Osteocyte (in vitro differentiated cells): ENCODE measurements around the gene TRAF3. TPM values are rescaled to one million over a fixed set of nuclear protein-coding genes. Genes with fewer than 3 reads are reported as not detected.

Experiments
- DNase-seq: peaks from one replicate; pipeline ENCODE4 v3.0.0; 2021; ENCODE audit warnings: mixed read lengths; ENCODE audit not compliant: unreplicated experiment; ENCODE audit errors: extremely low spot score
- H3K27ac Mint-ChIP-seq: one replicate; pipeline ENCODE4 v1.8.0; 2021; ENCODE audit warnings: mild to moderate bottlenecking, mixed read lengths; ENCODE audit not compliant: unreplicated experiment
- H3K27me3 Mint-ChIP-seq: one replicate; pipeline ENCODE4 v1.8.0; 2021; ENCODE audit warnings: mixed read lengths; ENCODE audit not compliant: unreplicated experiment
- H3K36me3 Mint-ChIP-seq: one replicate; pipeline ENCODE4 v1.8.0; 2021; ENCODE audit warnings: mixed read lengths; ENCODE audit not compliant: unreplicated experiment
- H3K4me1 Mint-ChIP-seq: one replicate; pipeline ENCODE4 v1.8.0; 2021; ENCODE audit warnings: mixed read lengths; ENCODE audit not compliant: unreplicated experiment
- H3K4me3 Mint-ChIP-seq: one replicate; pipeline ENCODE4 v1.8.0; 2021; ENCODE audit warnings: mild to moderate bottlenecking, moderate library complexity, mixed read lengths; ENCODE audit not compliant: unreplicated experiment
- H3K9me3 Mint-ChIP-seq: one replicate; pipeline ENCODE4 v1.8.0; 2021; ENCODE audit warnings: mixed read lengths; ENCODE audit not compliant: unreplicated experiment
- total RNA-seq: library from RNA; stranded (reverse); gene quantifications from 2 replicates; pipeline ENCODE4 v1.2.1, GENCODE V29; 2021
- TF ChIP-seq, protein P1 (sequence below): fragments of 200-600 bp; sonication (generic); IDR thresholded peaks from 2 replicates; pipeline ENCODE4 v1.5.0; 2021; ENCODE audit warnings: antibody characterized with exemption, mild to moderate bottlenecking, moderate library complexity

TRAF3 gene
- total RNA-seq, 1 donor from 2014 or later: 15.9 TPM

DNA sequence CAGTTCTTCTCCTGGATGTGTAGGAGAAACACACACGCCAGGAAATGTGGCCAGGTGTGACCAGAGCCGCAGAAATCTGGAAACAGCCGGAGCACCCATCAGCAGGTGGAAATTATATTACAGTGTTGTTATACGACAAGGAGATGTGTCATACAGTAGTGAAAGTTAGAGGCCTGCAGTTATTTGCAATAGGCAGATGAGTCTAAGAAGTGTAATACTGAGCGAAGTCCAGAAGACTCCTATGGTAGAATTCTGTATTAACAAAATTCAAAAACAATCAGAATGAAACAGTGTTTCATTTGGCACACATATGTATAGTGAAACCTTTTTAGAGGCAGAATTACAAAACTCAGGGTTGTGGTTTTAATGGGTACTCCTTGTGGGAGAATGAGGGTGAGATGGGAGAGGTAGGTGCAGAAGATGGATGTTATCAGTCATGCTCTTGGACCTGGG lies 105.9 kb downstream of the TRAF3 start:
- no peaks in the 10 kb centered on the region for H3K9me3 Mint-ChIP-seq
- H3K4me3 Mint-ChIP-seq: no peak overlapping the region
- H3K27me3 Mint-ChIP-seq: no peaks in the 10 kb centered on the region
- H3K27ac Mint-ChIP-seq: no peak overlapping the region
- TF ChIP-seq, protein P1, sequence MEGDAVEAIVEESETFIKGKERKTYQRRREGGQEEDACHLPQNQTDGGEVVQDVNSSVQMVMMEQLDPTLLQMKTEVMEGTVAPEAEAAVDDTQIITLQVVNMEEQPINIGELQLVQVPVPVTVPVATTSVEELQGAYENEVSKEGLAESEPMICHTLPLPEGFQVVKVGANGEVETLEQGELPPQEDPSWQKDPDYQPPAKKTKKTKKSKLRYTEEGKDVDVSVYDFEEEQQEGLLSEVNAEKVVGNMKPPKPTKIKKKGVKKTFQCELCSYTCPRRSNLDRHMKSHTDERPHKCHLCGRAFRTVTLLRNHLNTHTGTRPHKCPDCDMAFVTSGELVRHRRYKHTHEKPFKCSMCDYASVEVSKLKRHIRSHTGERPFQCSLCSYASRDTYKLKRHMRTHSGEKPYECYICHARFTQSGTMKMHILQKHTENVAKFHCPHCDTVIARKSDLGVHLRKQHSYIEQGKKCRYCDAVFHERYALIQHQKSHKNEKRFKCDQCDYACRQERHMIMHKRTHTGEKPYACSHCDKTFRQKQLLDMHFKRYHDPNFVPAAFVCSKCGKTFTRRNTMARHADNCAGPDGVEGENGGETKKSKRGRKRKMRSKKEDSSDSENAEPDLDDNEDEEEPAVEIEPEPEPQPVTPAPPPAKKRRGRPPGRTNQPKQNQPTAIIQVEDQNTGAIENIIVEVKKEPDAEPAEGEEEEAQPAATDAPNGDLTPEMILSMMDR: no peak
- H3K36me3 Mint-ChIP-seq: peaks cover 15% of the 10 kb centered on the region
- no peak for DNase-seq
- peaks cover 2% of the 10 kb centered on the region for H3K4me1 Mint-ChIP-seq

DNA sequence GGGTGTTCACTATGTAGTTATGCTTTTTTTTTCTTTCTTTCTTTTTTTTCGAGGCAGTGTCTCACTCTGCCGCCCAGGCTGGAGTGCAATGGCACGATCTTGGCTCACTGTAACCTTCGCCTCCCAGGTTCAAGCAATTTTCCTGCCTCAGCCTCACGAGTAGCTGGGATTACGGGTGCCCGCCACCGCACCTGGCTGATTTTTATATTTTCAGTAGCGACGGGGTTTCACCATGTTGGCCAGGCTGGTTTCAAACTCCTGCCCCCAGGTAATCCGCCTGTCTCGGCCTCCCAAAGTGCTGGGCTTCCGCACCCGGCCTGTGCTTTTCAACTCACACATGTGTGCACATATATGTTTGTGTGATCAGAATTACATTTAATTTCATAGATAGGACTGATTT lies 106.3 kb downstream of the TRAF3 start:
- Mint-ChIP-seq H3K27me3 (no peaks in the 10 kb centered on the region), H3K4me3 (no peak overlapping the region), H3K27ac (no peak overlapping the region), H3K4me1 (peaks cover 2% of the 10 kb centered on the region), H3K9me3 (no peaks in the 10 kb centered on the region), H3K36me3 (peaks cover 18% of the 10 kb centered on the region)
- DNase-seq: no peak
- TF ChIP-seq, protein P1: no peak

DNA sequence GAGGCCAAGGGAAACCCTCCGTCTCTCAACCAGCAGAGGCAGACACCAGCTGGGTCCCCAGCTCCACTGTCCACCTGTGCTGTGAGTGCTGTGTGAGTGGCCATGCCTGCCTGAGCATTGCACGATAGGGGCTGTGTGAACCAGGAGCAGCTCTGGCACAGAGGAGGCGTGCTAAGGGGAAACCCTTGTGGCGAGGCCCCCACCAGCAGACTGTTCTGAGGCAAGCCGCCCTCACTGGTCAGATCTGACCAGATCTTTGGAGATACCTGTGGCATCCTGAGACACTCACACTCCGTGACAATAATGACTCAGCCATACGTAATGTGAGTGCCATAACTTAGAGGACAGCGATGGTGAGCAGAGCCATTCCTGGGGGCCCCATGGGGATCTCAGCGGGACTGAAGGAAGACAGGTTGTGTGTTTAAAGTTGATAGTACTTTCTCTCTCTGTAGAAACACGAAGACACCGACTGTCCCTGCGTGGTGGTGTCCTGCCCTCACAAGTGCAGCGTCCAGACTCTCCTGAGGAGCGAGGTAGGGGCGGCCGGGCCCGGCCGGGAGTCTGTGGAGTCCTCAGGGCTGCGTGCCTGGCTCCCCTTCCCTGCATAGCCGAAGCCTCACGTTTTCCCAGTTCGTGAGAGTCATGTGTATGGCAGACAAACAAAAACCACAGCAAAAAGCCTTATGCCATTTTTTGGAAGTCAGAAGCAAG lies 108.6 kb downstream of the TRAF3 start:
- Mint-ChIP-seq H3K27ac (no peak overlapping the region), H3K27me3 (no peaks in the 10 kb centered on the region), H3K4me3 (no peak overlapping the region), H3K4me1 (no peaks in the 10 kb centered on the region), H3K9me3 (no peaks in the 10 kb centered on the region), H3K36me3 (peaks cover 19% of the 10 kb centered on the region)
- no peak for DNase-seq
- TF ChIP-seq, protein P1: no peak

- H3K27ac Mint-ChIP-seq: no peak overlapping the region
- TF ChIP-seq, protein P1: no peak
- peaks cover 12% of the 10 kb centered on the region for H3K4me1 Mint-ChIP-seq
- H3K4me3 Mint-ChIP-seq: no peak overlapping the region
- H3K27me3 Mint-ChIP-seq: no peaks in the 10 kb centered on the region
- H3K36me3 Mint-ChIP-seq: peaks cover 23% of the 10 kb centered on the region
- no peaks in the 10 kb centered on the region for H3K9me3 Mint-ChIP-seq
- DNase-seq: no peak
These were observed 111.5 kb downstream of the TRAF3 start for GRCh38 chr14:102888748-102889147.

GRCh38 chr14:102889615-102890014 lies 112.4 kb downstream of the TRAF3 start:
- peaks cover 23% of the 10 kb centered on the region for H3K36me3 Mint-ChIP-seq
- no peak overlapping the region for H3K4me3 Mint-ChIP-seq
- DNase-seq: no peak
- no peak overlapping the region for H3K27ac Mint-ChIP-seq
- peaks cover 12% of the 10 kb centered on the region for H3K4me1 Mint-ChIP-seq
- no peaks in the 10 kb centered on the region for H3K27me3 Mint-ChIP-seq
- TF ChIP-seq, protein P1: no peak
- H3K9me3 Mint-ChIP-seq: no peaks in the 10 kb centered on the region
